Measurements from ENCODE around the gene RNF126.

DNA sequence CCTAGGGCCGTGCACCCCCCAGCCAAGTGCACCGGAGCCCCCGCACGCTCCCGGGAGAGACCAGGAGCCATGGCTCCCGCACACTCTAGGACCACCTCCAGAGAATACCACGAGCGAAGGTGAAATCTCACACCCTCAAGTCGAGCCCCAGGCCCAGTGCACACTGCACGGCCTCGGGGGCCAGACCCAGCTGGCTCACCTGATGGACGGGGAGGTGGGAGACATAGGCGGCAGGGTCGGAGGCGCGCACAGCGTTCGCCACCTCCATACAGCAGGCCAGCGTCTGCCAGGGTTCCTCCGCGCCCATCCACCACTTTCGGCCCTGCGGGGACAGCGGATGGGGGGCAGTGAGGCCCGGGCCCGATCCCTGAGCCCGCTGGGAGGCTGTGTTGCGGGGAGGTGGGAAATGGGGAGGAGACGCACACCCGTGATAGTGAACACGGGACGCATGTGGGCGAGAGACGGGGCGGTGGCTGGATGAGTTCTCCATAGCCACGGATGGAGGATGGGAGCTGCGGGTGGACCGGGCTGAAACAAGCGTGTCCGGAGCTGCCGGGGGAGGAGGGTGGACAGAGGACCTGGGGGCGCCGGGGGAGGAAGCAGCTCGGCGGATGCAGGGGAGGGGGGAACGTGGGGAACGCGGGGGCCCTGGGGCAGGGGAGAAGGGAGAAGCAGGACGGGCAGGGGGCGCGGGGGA is 42.7 kb downstream of the RNF126 start:
- TF ChIP-seq, protein P1, sequence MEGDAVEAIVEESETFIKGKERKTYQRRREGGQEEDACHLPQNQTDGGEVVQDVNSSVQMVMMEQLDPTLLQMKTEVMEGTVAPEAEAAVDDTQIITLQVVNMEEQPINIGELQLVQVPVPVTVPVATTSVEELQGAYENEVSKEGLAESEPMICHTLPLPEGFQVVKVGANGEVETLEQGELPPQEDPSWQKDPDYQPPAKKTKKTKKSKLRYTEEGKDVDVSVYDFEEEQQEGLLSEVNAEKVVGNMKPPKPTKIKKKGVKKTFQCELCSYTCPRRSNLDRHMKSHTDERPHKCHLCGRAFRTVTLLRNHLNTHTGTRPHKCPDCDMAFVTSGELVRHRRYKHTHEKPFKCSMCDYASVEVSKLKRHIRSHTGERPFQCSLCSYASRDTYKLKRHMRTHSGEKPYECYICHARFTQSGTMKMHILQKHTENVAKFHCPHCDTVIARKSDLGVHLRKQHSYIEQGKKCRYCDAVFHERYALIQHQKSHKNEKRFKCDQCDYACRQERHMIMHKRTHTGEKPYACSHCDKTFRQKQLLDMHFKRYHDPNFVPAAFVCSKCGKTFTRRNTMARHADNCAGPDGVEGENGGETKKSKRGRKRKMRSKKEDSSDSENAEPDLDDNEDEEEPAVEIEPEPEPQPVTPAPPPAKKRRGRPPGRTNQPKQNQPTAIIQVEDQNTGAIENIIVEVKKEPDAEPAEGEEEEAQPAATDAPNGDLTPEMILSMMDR (IDR thresholded peaks at IDR 0.05 in 4 of 5, conservative IDR thresholded peaks at IDR 0.05 in 1 of 5) = no peak
- no peak for TF ChIP-seq POLR2A (IDR thresholded peaks at IDR 0.05)
